DOHH2 (cell line): Measurements from ENCODE around the gene NKPD1.
A peak's percentile ranks its signal among the peaks of the same experiment; 100 is the strongest.

Experiments
- H3F3A ChIP-seq: fragments of 200-600 bp; sonication (generic), shearing (Covaris generic); 2 replicates; pipeline ENCODE4 v1.6.0; 2016; ENCODE audit warnings: antibody characterized with exemption, mild to moderate bottlenecking; ENCODE audit not compliant: control insufficient read depth, insufficient read depth
- H3K27ac ChIP-seq: fragments of 200-600 bp; sonication (generic); 2 replicates; pipeline ENCODE4 v1.5.1; 2014; ENCODE audit warnings: low read depth, mild to moderate bottlenecking, low read length, moderate library complexity
- H3K27me3 ChIP-seq: fragments of 200-600 bp; sonication (generic); 2 replicates; pipeline ENCODE4 v1.6.1; 2014; ENCODE audit warnings: mild to moderate bottlenecking, low read length, mixed read lengths; ENCODE audit not compliant: control insufficient read depth
- H3K36me3 ChIP-seq: fragments of 200-600 bp; sonication (generic); 2 replicates; pipeline ENCODE4 v1.6.1; 2014; ENCODE audit warnings: mild to moderate bottlenecking, low read length, moderate library complexity, mixed read lengths; ENCODE audit not compliant: control insufficient read depth
- H3K4me1 ChIP-seq: fragments of 200-600 bp; sonication (generic); 2 replicates; pipeline ENCODE4 v1.6.1; 2014; ENCODE audit warnings: mild to moderate bottlenecking, low read length, mixed read lengths; ENCODE audit not compliant: control insufficient read depth
- H3K4me2 ChIP-seq: fragments of 200-600 bp; sonication (generic); 2 replicates; pipeline ENCODE4 v1.6.0; 2014; ENCODE audit warnings: mild to moderate bottlenecking, low read length, moderate library complexity
- H3K4me3 ChIP-seq: fragments of 200-600 bp; sonication (generic); 2 replicates; pipeline ENCODE4 v1.5.1; 2014; ENCODE audit warnings: mild to moderate bottlenecking, low read length, mixed read lengths
- H3K79me2 ChIP-seq: fragments of 200-600 bp; sonication (generic); 2 replicates; pipeline ENCODE4 v1.6.1; 2014; ENCODE audit warnings: mild to moderate bottlenecking, low read length, mixed read lengths; ENCODE audit not compliant: control insufficient read depth
- H3K9me2 ChIP-seq: fragments of 200-600 bp; sonication (generic); replicated peaks from 2 replicates; pipeline ENCODE4 v1.6.1; 2014; ENCODE audit warnings: mild to moderate bottlenecking, low read length, mixed read lengths; ENCODE audit not compliant: control insufficient read depth
- H3K9me3 ChIP-seq: fragments of 200-600 bp; sonication (generic); 2 replicates; pipeline ENCODE4 v1.6.1; 2014; ENCODE audit warnings: antibody characterized with exemption, low read length, mixed read lengths; ENCODE audit not compliant: control insufficient read depth, insufficient read depth
- H4K20me1 ChIP-seq: fragments of 200-600 bp; sonication (generic); 2 replicates; pipeline ENCODE4 v1.6.0; 2014; ENCODE audit warnings: low read depth, mild to moderate bottlenecking, antibody characterized with exemption, low read length, moderate library complexity; ENCODE audit not compliant: control insufficient read depth, insufficient read depth
- EZH2phosphoT487 ChIP-seq: fragments of 200-600 bp; sonication (generic); IDR thresholded peaks from 2 replicates; pipeline ENCODE4 v1.6.1; 2017; ENCODE audit warnings: borderline replicate concordance, mild to moderate bottlenecking, antibody characterized with exemption, low read length, moderate library complexity, mixed read lengths
- TF ChIP-seq, protein P1 (sequence below): fragments of 200-600 bp; sonication (generic); IDR thresholded peaks from one replicate; pipeline ENCODE4 v1.5.1; 2014; ENCODE audit warnings: antibody characterized with exemption, mild to moderate bottlenecking, low read depth, low read length; ENCODE audit not compliant: poor library complexity, severe bottlenecking

NKPD1 gene

DNA sequence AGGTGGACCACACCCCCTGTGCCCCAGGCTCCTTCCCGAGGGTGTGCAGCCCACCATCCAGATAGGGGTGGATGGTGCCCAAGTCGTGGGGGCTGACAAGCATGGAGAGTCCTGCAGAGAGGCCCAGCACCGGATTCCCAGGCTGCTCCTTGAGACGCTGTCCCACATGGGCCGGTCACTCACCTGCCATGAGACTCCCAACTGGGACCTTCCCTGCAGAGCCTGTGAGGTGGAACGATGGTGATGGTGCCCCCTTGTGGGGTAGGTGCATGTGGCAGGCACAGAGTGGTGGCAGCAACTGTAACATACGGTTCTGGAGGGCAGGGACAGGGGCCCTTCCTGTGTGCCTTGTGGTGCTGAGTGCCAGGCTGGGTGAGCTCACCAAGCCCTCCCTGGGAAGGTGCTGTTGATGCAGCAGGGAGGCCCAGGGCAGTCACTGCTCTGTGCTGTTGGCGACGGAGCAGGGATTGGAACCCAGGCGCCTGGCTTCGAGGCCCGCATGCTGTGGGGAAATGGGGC lies 34.7 kb downstream of the NKPD1 start:
- Histone ChIP-seq H3F3A (peaks cover 4% of the 10 kb centered on the region; the same call in 1 of the 2 replicates), H3K9me3 (no peaks in the 10 kb centered on the region), H3K4me2 (no peak overlapping the region), H3K27ac (no peak overlapping the region), H3K36me3 (no peaks in the 10 kb centered on the region), H3K27me3 (no peaks in the 10 kb centered on the region), H3K9me2 (no peaks in the 10 kb centered on the region), H3K79me2 (peaks cover 88% of the 10 kb centered on the region), H4K20me1 (peaks cover 16% of the 10 kb centered on the region), H3K4me1 (peaks cover 20% of the 10 kb centered on the region), H3K4me3 (no peak overlapping the region)
- TF ChIP-seq, protein P1, sequence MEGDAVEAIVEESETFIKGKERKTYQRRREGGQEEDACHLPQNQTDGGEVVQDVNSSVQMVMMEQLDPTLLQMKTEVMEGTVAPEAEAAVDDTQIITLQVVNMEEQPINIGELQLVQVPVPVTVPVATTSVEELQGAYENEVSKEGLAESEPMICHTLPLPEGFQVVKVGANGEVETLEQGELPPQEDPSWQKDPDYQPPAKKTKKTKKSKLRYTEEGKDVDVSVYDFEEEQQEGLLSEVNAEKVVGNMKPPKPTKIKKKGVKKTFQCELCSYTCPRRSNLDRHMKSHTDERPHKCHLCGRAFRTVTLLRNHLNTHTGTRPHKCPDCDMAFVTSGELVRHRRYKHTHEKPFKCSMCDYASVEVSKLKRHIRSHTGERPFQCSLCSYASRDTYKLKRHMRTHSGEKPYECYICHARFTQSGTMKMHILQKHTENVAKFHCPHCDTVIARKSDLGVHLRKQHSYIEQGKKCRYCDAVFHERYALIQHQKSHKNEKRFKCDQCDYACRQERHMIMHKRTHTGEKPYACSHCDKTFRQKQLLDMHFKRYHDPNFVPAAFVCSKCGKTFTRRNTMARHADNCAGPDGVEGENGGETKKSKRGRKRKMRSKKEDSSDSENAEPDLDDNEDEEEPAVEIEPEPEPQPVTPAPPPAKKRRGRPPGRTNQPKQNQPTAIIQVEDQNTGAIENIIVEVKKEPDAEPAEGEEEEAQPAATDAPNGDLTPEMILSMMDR, result peak; percentile 89
- TF ChIP-seq EZH2phosphoT487, result no peak

GRCh38 chr19:45125360-45125759 lies 35.4 kb downstream of the NKPD1 start:
- H3K36me3 ChIP-seq, result no peaks in the 10 kb centered on the region
- H3K27me3 ChIP-seq, result no peaks in the 10 kb centered on the region
- no peak overlapping the region for H3K4me3 ChIP-seq
- H4K20me1 ChIP-seq, result peaks cover 16% of the 10 kb centered on the region
- H3K4me1 ChIP-seq, result peaks cover 13% of the 10 kb centered on the region
- H3K4me2 ChIP-seq, result no peak overlapping the region
- H3K79me2 ChIP-seq, result peaks cover 88% of the 10 kb centered on the region
- H3F3A ChIP-seq, result peaks cover 4% of the 10 kb centered on the region; the same call in 1 of the 2 replicates
- no peaks in the 10 kb centered on the region for H3K9me3 ChIP-seq
- no peaks in the 10 kb centered on the region for H3K9me2 ChIP-seq
- no peak for TF ChIP-seq EZH2phosphoT487
- TF ChIP-seq, protein P1, result no peak
- H3K27ac ChIP-seq, result no peak overlapping the region

DNA sequence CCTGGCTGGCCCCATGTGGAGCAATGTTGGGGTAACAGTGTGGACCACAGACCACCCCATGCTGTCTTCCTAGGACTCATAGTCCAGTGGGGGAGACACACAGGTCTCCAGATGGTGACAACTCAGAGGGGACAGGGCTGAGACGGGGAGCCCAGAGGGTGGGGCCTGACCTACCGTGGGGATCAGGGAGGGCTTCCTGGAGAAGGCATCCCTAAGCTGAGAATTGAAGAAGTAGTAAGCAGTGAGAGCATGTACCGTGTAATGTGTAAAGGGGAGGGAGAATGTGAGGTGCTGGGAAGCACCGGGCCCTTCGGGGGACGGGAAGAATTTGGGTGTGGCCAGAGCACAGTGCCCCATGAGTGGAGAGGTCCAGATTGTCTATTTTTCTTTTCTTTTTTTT lies 36.8 kb downstream of the NKPD1 start:
- Histone ChIP-seq H3K4me1 (peaks cover 15% of the 10 kb centered on the region), H3K36me3 (no peaks in the 10 kb centered on the region), H3K79me2 (peaks cover 91% of the 10 kb centered on the region), H3F3A (peaks cover 4% of the 10 kb centered on the region; the same call in 1 of the 2 replicates), H4K20me1 (peaks cover 21% of the 10 kb centered on the region), H3K4me3 (no peak overlapping the region), H3K27ac (no peak overlapping the region), H3K9me2 (no peaks in the 10 kb centered on the region), H3K27me3 (no peaks in the 10 kb centered on the region), H3K9me3 (no peaks in the 10 kb centered on the region), H3K4me2 (no peak overlapping the region)
- TF ChIP-seq EZH2phosphoT487, result no peak
- TF ChIP-seq, protein P1, result no peak

- H3K27ac ChIP-seq, result no peak overlapping the region
- no peak overlapping the region for H3K4me3 ChIP-seq
- TF ChIP-seq, protein P1, result no peak
- TF ChIP-seq EZH2phosphoT487, result no peak
- peaks cover 21% of the 10 kb centered on the region for H3K4me1 ChIP-seq
- peaks cover 23% of the 10 kb centered on the region for H4K20me1 ChIP-seq
- H3K9me3 ChIP-seq, result no peaks in the 10 kb centered on the region
- no peaks in the 10 kb centered on the region for H3K36me3 ChIP-seq
- H3F3A ChIP-seq, result peaks cover 4% of the 10 kb centered on the region; the same call in 1 of the 2 replicates
- no peaks in the 10 kb centered on the region for H3K27me3 ChIP-seq
- H3K4me2 ChIP-seq, result no peak overlapping the region
- H3K79me2 ChIP-seq, result peaks cover 90% of the 10 kb centered on the region
- no peaks in the 10 kb centered on the region for H3K9me2 ChIP-seq
Measured at GRCh38 chr19:45123440-45123850, 37.3 kb downstream of the NKPD1 start.
